Activated gamma-delta T cell treated with anti-CD3 and anti-CD28 coated beads, Interleukin-2, amount 50 U/mL, for 16 hours (primary cell): ENCODE measurements around the gene ZNF639.

ENCODE experiments used
- DNase-seq: peaks from one replicate; pipeline ENCODE4 v3.0.0-alpha.2; 2020; ENCODE audit warnings: low read depth

ZNF639 gene

DNA sequence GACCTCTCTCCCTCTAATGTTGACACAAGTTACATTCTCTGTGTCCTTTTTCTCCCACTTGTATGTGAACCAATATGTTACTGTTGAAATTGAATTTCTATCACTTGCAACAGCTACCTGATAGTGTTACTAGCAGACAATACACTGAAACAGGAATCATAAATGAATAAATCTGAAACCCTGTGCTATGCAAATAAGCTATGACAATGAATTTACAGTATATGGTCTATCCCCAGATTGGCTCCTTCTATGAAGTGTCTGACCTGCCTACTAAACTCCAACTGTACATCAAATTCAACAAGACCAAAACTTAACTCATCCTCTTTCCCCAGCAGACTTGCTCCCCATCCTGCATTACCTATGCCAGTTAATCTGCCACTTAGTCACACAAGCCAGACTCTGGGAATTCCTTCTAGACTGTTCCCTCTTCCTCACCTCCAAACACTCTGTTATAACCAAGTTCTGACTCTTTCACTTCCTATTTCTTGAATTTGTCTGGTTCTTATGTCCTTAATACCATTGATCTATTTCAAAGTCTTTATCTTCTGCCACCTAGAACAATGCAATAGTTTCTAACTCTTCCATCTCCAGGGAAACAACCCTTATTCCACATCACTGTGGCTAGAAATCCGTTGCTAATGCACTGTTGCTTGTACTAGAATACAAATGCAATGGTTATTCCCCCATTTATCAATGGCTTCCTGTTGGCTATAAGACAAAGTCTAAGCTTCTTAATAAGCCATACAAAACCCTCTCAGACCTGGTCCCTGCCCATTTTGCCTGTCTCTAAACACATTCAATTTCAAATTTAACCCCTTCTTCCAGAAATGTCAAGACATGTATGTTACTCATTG is 13.4 kb upstream of the ZNF639 start:
- no peak for DNase-seq

- DNase-seq, result no peak
Observed at GRCh38 chr3:179318876-179319275, 4.0 kb upstream of the ZNF639 start.

- no peak for DNase-seq
Observed at GRCh38 chr3:179321668-179322285, 1.1 kb upstream of the ZNF639 start.

DNA sequence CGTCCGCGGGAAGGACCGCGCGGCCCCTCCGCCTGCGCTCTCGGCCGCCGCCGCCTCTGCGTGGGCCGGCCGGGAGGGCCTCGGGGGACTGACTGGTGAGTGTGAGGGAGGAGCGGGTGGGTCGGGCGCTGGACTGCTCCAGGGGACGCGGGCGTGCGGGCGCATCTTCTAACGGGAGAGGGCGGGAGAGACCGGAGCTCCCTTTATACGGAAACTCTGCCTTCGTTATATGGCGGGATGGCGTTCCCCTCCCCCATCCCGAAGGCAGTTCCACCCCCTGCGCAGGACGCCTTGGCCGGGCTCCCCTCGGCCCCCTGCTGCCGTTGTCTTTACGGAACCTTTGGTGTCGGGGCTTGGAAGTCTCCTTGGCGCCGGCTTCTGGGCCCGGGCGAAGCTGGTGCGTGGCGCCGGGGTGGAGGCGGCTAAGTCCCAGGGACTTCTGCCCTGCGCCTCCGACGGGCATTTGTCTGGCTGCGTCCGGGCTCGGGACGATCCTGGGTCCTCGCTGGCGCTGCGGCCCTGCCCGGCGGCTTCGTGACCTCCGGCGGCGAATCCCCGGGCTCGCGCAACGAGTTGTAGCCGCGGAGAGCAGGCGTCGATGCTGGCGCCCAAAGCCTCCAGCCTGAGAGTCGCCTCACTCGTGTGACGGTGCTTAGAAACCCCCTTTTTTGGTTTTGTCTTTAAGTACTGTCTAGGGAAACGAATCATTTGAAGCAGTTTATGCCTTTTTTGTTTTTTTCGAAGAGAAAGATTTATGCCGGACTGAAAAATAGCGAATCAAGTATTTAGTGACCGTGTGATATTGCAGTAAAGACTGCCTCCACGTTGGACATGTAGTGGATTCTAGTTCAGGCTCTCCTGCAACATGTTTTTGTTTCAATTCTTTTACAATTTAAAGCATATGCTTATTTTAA is 623 bp downstream of the ZNF639 start:
- peak; percentile 35 for DNase-seq

GRCh38 chr3:179324270-179324754 is 1.5 kb downstream of the ZNF639 start:
- DNase-seq, result no peak

DNA sequence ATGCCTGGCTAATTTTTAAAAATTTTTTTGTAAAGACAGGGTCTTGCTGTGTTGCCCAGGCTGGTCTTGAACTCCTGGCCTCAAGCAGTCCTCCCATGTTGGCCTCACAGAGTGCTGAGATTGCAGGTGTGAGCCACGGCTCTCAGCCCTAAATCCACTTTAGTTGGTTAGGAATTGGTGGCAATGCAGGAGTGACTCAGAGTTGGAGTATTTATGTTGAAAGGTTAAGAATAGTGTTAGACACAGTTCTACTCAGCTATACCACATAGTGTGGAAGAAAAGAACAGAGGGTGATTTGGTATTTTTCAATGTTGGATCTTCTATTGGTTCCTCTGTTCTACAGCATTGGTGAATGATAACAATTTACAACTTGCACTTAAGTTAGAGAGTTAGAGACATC is 7.6 kb downstream of the ZNF639 start:
- no peak for DNase-seq

DNA sequence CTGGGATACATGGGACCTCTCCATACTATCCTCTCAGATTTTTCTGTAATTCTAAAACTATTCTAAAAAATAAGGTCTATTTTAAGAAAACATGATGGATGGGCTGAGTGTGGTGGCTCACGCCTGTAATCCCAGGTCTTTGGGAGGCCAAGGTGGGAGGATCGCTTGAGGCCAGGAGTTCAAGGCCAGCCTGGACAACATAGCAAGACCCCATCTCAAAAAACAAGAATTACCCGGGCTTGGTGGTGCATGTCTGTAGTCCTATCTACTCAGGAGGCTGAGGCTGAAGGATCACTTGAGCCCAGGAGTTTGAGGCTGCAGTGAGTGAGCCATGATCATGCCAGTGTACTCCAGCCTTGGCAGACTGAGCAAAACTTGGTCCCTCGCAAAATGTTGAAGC is 9.4 kb downstream of the ZNF639 start:
- no peak for DNase-seq

DNA sequence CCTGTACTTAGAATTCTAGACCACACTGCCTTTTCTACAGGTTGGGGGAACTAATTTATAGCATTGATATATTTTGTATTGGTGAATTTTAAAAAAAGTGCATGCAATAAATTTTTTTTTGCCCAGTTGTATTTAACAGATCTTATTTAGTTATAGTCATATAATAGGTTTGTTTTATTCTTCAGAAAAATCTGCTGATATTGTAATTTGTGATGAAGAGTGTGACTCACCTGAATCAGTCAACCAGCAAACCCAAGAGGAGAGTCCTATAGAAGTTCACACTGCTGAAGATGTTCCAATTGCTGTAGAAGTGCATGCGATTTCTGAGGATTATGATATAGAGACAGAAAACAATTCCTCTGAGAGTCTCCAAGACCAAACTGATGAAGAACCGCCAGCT is 10.3 kb downstream of the ZNF639 start:
- no peak for DNase-seq

GRCh38 chr3:179336345-179336929 is 13.6 kb downstream of the ZNF639 start:
- no peak for DNase-seq

DNA sequence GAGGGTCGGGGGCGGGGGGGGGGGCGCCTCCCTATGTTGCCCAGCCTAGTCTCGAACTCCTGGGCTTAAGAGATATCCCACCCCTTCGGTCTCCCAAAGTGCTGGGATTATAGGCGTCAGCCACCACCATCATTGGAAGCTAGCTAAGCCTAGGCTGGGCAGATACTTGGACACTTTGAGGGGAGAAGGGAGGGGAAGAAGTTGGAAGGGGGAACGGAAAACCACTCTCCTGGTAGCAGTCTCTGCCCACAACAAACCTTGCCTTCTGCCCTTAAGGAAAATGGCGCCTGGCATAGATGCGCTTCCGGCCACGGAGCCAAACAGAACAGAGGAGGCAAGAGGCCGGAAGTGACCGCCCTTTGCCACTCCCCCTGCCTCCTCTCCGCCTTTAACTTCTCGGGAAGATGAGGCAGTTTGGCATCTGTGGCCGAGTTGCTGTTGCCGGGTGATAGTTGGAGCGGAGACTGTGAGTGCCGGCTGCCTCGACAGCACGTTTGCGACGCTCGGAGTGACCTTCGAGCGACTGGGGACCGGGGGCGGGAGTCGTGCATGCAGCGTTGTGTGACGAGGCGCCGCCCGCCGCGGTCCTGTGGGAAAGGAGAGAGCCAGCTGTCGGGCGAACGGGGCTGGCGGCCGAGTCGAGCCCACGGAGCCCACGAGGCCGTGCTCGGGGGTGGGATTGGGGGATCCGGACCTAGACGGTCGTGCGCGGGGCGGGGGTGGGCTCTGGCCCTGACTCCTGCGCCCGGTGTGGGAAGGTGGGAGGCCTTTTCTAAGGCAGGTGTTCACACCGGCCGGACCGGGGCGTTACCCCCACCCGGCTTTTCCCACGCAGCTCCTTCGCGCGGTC is 24.7 kb downstream of the ZNF639 start, which contains the start of gene MFN1:
TSS of gene MFN1 (plus strand) at position 365 of the 850 bp plus-strand sequence. CDS start 1,143 bp downstream, outside the sequence.
- peak; percentile 77 for DNase-seq

DNA sequence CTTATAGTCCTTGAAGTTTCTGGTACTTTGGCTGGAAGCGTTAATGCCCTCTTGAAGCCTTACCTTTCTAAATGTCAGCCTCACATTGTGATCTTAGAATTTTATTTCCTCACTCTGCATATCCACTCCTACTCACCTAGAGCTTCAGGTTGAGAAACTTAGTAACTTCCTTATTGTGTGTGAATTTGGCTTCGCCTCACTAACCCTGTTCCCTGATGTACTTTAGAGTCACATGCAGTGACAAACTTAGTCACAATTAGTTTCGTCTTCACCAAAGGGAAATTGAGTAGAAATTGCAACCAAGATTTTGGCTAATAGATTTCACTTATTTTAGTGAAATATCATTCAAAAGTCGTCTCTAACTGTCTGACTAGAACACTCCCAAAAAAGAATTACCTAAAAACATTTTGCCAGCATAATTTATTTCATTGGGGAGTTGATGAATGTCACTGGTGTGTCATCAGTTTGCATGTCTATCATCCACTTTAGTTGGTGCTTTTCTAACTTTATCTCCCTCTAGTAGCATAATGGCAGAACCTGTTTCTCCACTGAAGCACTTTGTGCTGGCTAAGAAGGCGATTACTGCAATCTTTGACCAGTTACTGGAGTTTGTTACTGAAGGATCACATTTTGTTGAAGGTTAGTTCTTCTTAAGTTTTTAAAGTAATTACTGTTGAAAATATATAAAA is 25.6 kb downstream of the ZNF639 start:
- DNase-seq, result no peak

- DNase-seq, result no peak
Observed at GRCh38 chr3:179355996-179356395, 33.2 kb downstream of the ZNF639 start.

- DNase-seq, result no peak
Observed at GRCh38 chr3:179363332-179363731, 40.5 kb downstream of the ZNF639 start.

DNA sequence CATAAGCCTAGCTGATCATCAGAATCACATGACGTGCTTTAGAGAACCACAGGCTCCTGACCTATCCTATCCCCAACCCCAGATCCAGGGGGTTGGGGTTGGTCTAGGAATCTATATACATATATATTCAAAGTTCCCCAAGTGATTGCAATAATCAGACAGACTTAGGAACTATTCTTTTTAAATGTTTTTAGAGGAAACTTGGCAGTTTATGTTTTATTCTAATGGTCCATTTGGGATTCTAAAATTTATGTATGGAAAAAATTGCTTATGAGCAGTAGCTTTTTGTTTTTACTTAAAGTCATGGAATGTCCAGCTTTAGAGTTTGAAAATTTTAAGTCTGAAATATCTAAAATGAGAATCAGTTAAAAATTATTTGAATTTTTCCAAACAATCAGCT is 46.8 kb downstream of the ZNF639 start:
- no peak for DNase-seq

- DNase-seq, result no peak
Observed at GRCh38 chr3:179373938-179374337, 51.1 kb downstream of the ZNF639 start.

GRCh38 chr3:179375091-179375999 is 52.5 kb downstream of the ZNF639 start:
- no peak for DNase-seq

- no peak for DNase-seq
Observed at GRCh38 chr3:179376474-179376873, 53.6 kb downstream of the ZNF639 start.
